ENCODE data around the gene PCDHGA9. TPM values are rescaled to one million over a fixed set of nuclear protein-coding genes. Genes with fewer than 3 reads are reported as not detected.

The PCDHGA9 gene
- total and polyA plus RNA-seq, 2 of the 8 experiments (the other 6 are each of a cell fraction or from before 2014, with no cell fraction given): 0.79 to 1.1 TPM

Other genes with a start within 250 kb of the PCDHGA9 start
Only the 30 nearest of the 37 such genes appear.
- 1.6 and 3.8 TPM in 2 replicates for gene PCDHB9, start 215.6 kb upstream of the PCDHGA9 start, total RNA-seq (2021; fragmentation: NEBNext Ultra II Directional; extraction: Animal tissue kit (Norgen Biotek cat#: 25700))
- gene PCDHB9, start 215.6 kb upstream of the PCDHGA9 start, polyA plus RNA-seq (2011; rRNA removed): 0.68 and 0.88 TPM in 2 replicates
- 1.8 and 1.9 TPM in 2 replicates for gene PCDHB10, start 210.4 kb upstream of the PCDHGA9 start, total RNA-seq (2021; fragmentation: NEBNext Ultra II Directional; extraction: Animal tissue kit (Norgen Biotek cat#: 25700))
- 1.3 and 1.5 TPM in 2 replicates for gene PCDHB10, start 210.4 kb upstream of the PCDHGA9 start, polyA plus RNA-seq (2011; rRNA removed)
- 0.86 and 1.4 TPM in 2 replicates for gene PCDHB11, start 203.2 kb upstream of the PCDHGA9 start, total RNA-seq (2021; fragmentation: NEBNext Ultra II Directional; extraction: Animal tissue kit (Norgen Biotek cat#: 25700))
- 0.50 and 0.63 TPM in 2 replicates for gene PCDHB11, start 203.2 kb upstream of the PCDHGA9 start, polyA plus RNA-seq (2011; rRNA removed)
- gene PCDHB12, start 194.1 kb upstream of the PCDHGA9 start, total RNA-seq (2021; fragmentation: NEBNext Ultra II Directional; extraction: Animal tissue kit (Norgen Biotek cat#: 25700)): 2.0 and 3.0 TPM in 2 replicates
- 1.1 and 1.9 TPM in 2 replicates for gene PCDHB12, start 194.1 kb upstream of the PCDHGA9 start, polyA plus RNA-seq (2011; rRNA removed)
- gene PCDHB13, start 188.9 kb upstream of the PCDHGA9 start, total RNA-seq (2021; fragmentation: NEBNext Ultra II Directional; extraction: Animal tissue kit (Norgen Biotek cat#: 25700)): 1.1 and 1.4 TPM in 2 replicates
- gene PCDHB13, start 188.9 kb upstream of the PCDHGA9 start, polyA plus RNA-seq (2011; rRNA removed): 1.1 and 1.5 TPM in 2 replicates
- gene PCDHB14, start 179.4 kb upstream of the PCDHGA9 start, total RNA-seq (2021; fragmentation: NEBNext Ultra II Directional; extraction: Animal tissue kit (Norgen Biotek cat#: 25700)): 2.7 and 2.9 TPM in 2 replicates
- 2.5 and 2.7 TPM in 2 replicates for gene PCDHB14, start 179.4 kb upstream of the PCDHGA9 start, polyA plus RNA-seq (2011; rRNA removed)
- 3.9 and 4.0 TPM in 2 replicates for gene PCDHB15, start 157.4 kb upstream of the PCDHGA9 start, total RNA-seq (2021; fragmentation: NEBNext Ultra II Directional; extraction: Animal tissue kit (Norgen Biotek cat#: 25700))
- gene PCDHB15, start 157.4 kb upstream of the PCDHGA9 start, polyA plus RNA-seq (2011; rRNA removed): 2.8 and 4.9 TPM in 2 replicates
- not detected in 2 replicates for gene SLC25A2, start 98.7 kb upstream of the PCDHGA9 start, total RNA-seq (2021; fragmentation: NEBNext Ultra II Directional; extraction: Animal tissue kit (Norgen Biotek cat#: 25700))
- gene SLC25A2, start 98.7 kb upstream of the PCDHGA9 start, polyA plus RNA-seq (2011; rRNA removed): 0.05 TPM in 1 of 2 replicates, not detected in the other
- gene TAF7, start 82.0 kb upstream of the PCDHGA9 start, total RNA-seq (2021; fragmentation: NEBNext Ultra II Directional; extraction: Animal tissue kit (Norgen Biotek cat#: 25700)): 99.4 and 101 TPM in 2 replicates
- 23.6 and 29.8 TPM in 2 replicates for gene TAF7, start 82.0 kb upstream of the PCDHGA9 start, polyA plus RNA-seq (2011; rRNA removed)
- 0.84 and 0.89 TPM in 2 replicates for gene PCDHGA1, start 72.3 kb upstream of the PCDHGA9 start, total RNA-seq (2021; fragmentation: NEBNext Ultra II Directional; extraction: Animal tissue kit (Norgen Biotek cat#: 25700))
- gene PCDHGA1, start 72.3 kb upstream of the PCDHGA9 start, polyA plus RNA-seq (2011; rRNA removed): 0.57 and 1.1 TPM in 2 replicates
- gene PCDHGA2, start 64.0 kb upstream of the PCDHGA9 start, total RNA-seq (2021; fragmentation: NEBNext Ultra II Directional; extraction: Animal tissue kit (Norgen Biotek cat#: 25700)): 0.31 and 0.32 TPM in 2 replicates
- 0.39 and 0.61 TPM in 2 replicates for gene PCDHGA2, start 64.0 kb upstream of the PCDHGA9 start, polyA plus RNA-seq (2011; rRNA removed)
- gene PCDHGA3, start 58.9 kb upstream of the PCDHGA9 start, total RNA-seq (2021; fragmentation: NEBNext Ultra II Directional; extraction: Animal tissue kit (Norgen Biotek cat#: 25700)): 0.25 and 0.39 TPM in 2 replicates
- gene PCDHGA3, start 58.9 kb upstream of the PCDHGA9 start, polyA plus RNA-seq (2011; rRNA removed): 0.15 and 0.30 TPM in 2 replicates
- 2.8 and 3.9 TPM in 2 replicates for gene PCDHGB1, start 52.7 kb upstream of the PCDHGA9 start, total RNA-seq (2021; fragmentation: NEBNext Ultra II Directional; extraction: Animal tissue kit (Norgen Biotek cat#: 25700))
- gene PCDHGB1, start 52.7 kb upstream of the PCDHGA9 start, polyA plus RNA-seq (2011; rRNA removed): 1.3 and 2.0 TPM in 2 replicates
- 1.9 and 2.5 TPM in 2 replicates for gene PCDHGA4, start 47.8 kb upstream of the PCDHGA9 start, total RNA-seq (2021; fragmentation: NEBNext Ultra II Directional; extraction: Animal tissue kit (Norgen Biotek cat#: 25700))
- 1.4 and 1.7 TPM in 2 replicates for gene PCDHGA4, start 47.8 kb upstream of the PCDHGA9 start, polyA plus RNA-seq (2011; rRNA removed)
- 2.8 and 2.9 TPM in 2 replicates for gene PCDHGB2, start 42.8 kb upstream of the PCDHGA9 start, total RNA-seq (2021; fragmentation: NEBNext Ultra II Directional; extraction: Animal tissue kit (Norgen Biotek cat#: 25700))
- gene PCDHGB2, start 42.8 kb upstream of the PCDHGA9 start, polyA plus RNA-seq (2011; rRNA removed): 1.9 TPM in 2 replicates
- gene PCDHGA5, start 38.6 kb upstream of the PCDHGA9 start, total RNA-seq (2021; fragmentation: NEBNext Ultra II Directional; extraction: Animal tissue kit (Norgen Biotek cat#: 25700)): 1.0 and 1.3 TPM in 2 replicates
- 1.1 TPM in 2 replicates for gene PCDHGA5, start 38.6 kb upstream of the PCDHGA9 start, polyA plus RNA-seq (2011; rRNA removed)
- gene PCDHGB3, start 32.5 kb upstream of the PCDHGA9 start, total RNA-seq (2021; fragmentation: NEBNext Ultra II Directional; extraction: Animal tissue kit (Norgen Biotek cat#: 25700)): 1.3 and 1.6 TPM in 2 replicates
- 1.9 and 2.0 TPM in 2 replicates for gene PCDHGB3, start 32.5 kb upstream of the PCDHGA9 start, polyA plus RNA-seq (2011; rRNA removed)
- gene PCDHGA6, start 28.9 kb upstream of the PCDHGA9 start, total RNA-seq (2021; fragmentation: NEBNext Ultra II Directional; extraction: Animal tissue kit (Norgen Biotek cat#: 25700)): 1.3 and 1.4 TPM in 2 replicates
- gene PCDHGA6, start 28.9 kb upstream of the PCDHGA9 start, polyA plus RNA-seq (2011; rRNA removed): 2.0 TPM in 2 replicates
- 0.73 and 1.1 TPM in 2 replicates for gene PCDHGA7, start 20.0 kb upstream of the PCDHGA9 start, total RNA-seq (2021; fragmentation: NEBNext Ultra II Directional; extraction: Animal tissue kit (Norgen Biotek cat#: 25700))
- gene PCDHGA7, start 20.0 kb upstream of the PCDHGA9 start, polyA plus RNA-seq (2011; rRNA removed): 0.39 and 0.55 TPM in 2 replicates
- 7.8 and 9.1 TPM in 2 replicates for gene PCDHGB4, start 15.1 kb upstream of the PCDHGA9 start, total RNA-seq (2021; fragmentation: NEBNext Ultra II Directional; extraction: Animal tissue kit (Norgen Biotek cat#: 25700))
- 8.0 and 9.7 TPM in 2 replicates for gene PCDHGB4, start 15.1 kb upstream of the PCDHGA9 start, polyA plus RNA-seq (2011; rRNA removed)
- gene PCDHGA8, start 10.1 kb upstream of the PCDHGA9 start, total RNA-seq (2021; fragmentation: NEBNext Ultra II Directional; extraction: Animal tissue kit (Norgen Biotek cat#: 25700)): 1.4 and 1.7 TPM in 2 replicates
- 0.79 and 1.2 TPM in 2 replicates for gene PCDHGA8, start 10.1 kb upstream of the PCDHGA9 start, polyA plus RNA-seq (2011; rRNA removed)
- 1.9 and 2.6 TPM in 2 replicates for gene PCDHGB5, start 4.8 kb upstream of the PCDHGA9 start, total RNA-seq (2021; fragmentation: NEBNext Ultra II Directional; extraction: Animal tissue kit (Norgen Biotek cat#: 25700))
- 1.1 and 1.7 TPM in 2 replicates for gene PCDHGB5, start 4.8 kb upstream of the PCDHGA9 start, polyA plus RNA-seq (2011; rRNA removed)
- gene PCDHGB6, start 5.2 kb downstream of the PCDHGA9 start, total RNA-seq (2021; fragmentation: NEBNext Ultra II Directional; extraction: Animal tissue kit (Norgen Biotek cat#: 25700)): 3.4 and 4.1 TPM in 2 replicates
- gene PCDHGB6, start 5.2 kb downstream of the PCDHGA9 start, polyA plus RNA-seq (2011; rRNA removed): 4.1 and 4.3 TPM in 2 replicates
- gene PCDHGA10, start 10.2 kb downstream of the PCDHGA9 start, total RNA-seq (2021; fragmentation: NEBNext Ultra II Directional; extraction: Animal tissue kit (Norgen Biotek cat#: 25700)): 2.1 and 2.2 TPM in 2 replicates
- 6.4 and 7.1 TPM in 2 replicates for gene PCDHGA10, start 10.2 kb downstream of the PCDHGA9 start, polyA plus RNA-seq (2011; rRNA removed)
- 8.7 and 9.5 TPM in 2 replicates for gene PCDHGB7, start 14.9 kb downstream of the PCDHGA9 start, total RNA-seq (2021; fragmentation: NEBNext Ultra II Directional; extraction: Animal tissue kit (Norgen Biotek cat#: 25700))
- 4.1 and 5.5 TPM in 2 replicates for gene PCDHGB7, start 14.9 kb downstream of the PCDHGA9 start, polyA plus RNA-seq (2011; rRNA removed)
- 8.2 and 8.3 TPM in 2 replicates for gene PCDHGA11, start 18.3 kb downstream of the PCDHGA9 start, total RNA-seq (2021; fragmentation: NEBNext Ultra II Directional; extraction: Animal tissue kit (Norgen Biotek cat#: 25700))
- 2.2 and 2.7 TPM in 2 replicates for gene PCDHGA11, start 18.3 kb downstream of the PCDHGA9 start, polyA plus RNA-seq (2011; rRNA removed)
- 1.0 and 1.3 TPM in 2 replicates for gene PCDHGA12, start 27.7 kb downstream of the PCDHGA9 start, total RNA-seq (2021; fragmentation: NEBNext Ultra II Directional; extraction: Animal tissue kit (Norgen Biotek cat#: 25700))
- gene PCDHGA12, start 27.7 kb downstream of the PCDHGA9 start, polyA plus RNA-seq (2011; rRNA removed): 0.88 and 1.2 TPM in 2 replicates
- gene PCDHGC3, start 73.2 kb downstream of the PCDHGA9 start, total RNA-seq (2021; fragmentation: NEBNext Ultra II Directional; extraction: Animal tissue kit (Norgen Biotek cat#: 25700)): 18.6 and 19.6 TPM in 2 replicates
- gene PCDHGC3, start 73.2 kb downstream of the PCDHGA9 start, polyA plus RNA-seq (2011; rRNA removed): 4.7 and 11.3 TPM in 2 replicates
- gene PCDHGC4, start 82.3 kb downstream of the PCDHGA9 start, total RNA-seq (2021; fragmentation: NEBNext Ultra II Directional; extraction: Animal tissue kit (Norgen Biotek cat#: 25700)): 2.4 and 2.6 TPM in 2 replicates
- gene PCDHGC4, start 82.3 kb downstream of the PCDHGA9 start, polyA plus RNA-seq (2011; rRNA removed): 2.1 and 2.8 TPM in 2 replicates
- gene PCDHGC5, start 86.3 kb downstream of the PCDHGA9 start, total RNA-seq (2021; fragmentation: NEBNext Ultra II Directional; extraction: Animal tissue kit (Norgen Biotek cat#: 25700)): 0.78 and 1.1 TPM in 2 replicates
- 0.41 and 0.66 TPM in 2 replicates for gene PCDHGC5, start 86.3 kb downstream of the PCDHGA9 start, polyA plus RNA-seq (2011; rRNA removed)

All from H1 (cell line).